WTC11 (cell line): ENCODE measurements around the gene PPP4C.
A peak's percentile ranks its signal among the peaks of the same experiment; 100 is the strongest.

Experiments
- CREB1 ChIP-seq: sonication (generic); formaldehyde crosslinking; IDR thresholded peaks from 2 replicates; pipeline ENCODE4 v1.8.0; 2023; ENCODE audit warnings: mild to moderate bottlenecking, missing genetic modification reagents
- GABPB1 ChIP-seq: sonication (generic); formaldehyde crosslinking; IDR thresholded peaks from 2 replicates; pipeline ENCODE4 v1.8.1; 2023; ENCODE audit warnings: mild to moderate bottlenecking, missing genetic modification reagents
- OVOL2 ChIP-seq: fragments of 250-450 bp; sonication (Bioruptor Pico); IDR thresholded peaks from 2 replicates; pipeline ENCODE4 v1.9.0; 2021; ENCODE audit warnings: mild to moderate bottlenecking, borderline replicate concordance
- SMAD3 ChIP-seq: sonication (generic); formaldehyde crosslinking; IDR thresholded peaks from 2 replicates; pipeline ENCODE4 v1.8.0; 2022; ENCODE audit warnings: missing genetic modification reagents, mild to moderate bottlenecking, borderline replicate concordance
- TEAD4 ChIP-seq: sonication (generic); formaldehyde crosslinking; IDR thresholded peaks from 2 replicates; pipeline ENCODE4 v1.8.0; 2022; ENCODE audit warnings: mild to moderate bottlenecking, missing genetic modification reagents
- ZNF138 ChIP-seq: sonication (generic); formaldehyde crosslinking; conservative IDR thresholded peaks from 2 replicates; pipeline ENCODE4 v1.8.1; 2022; ENCODE audit warnings: mild to moderate bottlenecking, moderate library complexity, missing genetic modification reagents
- TF ChIP-seq, protein P1 (sequence below): sonication (generic); formaldehyde crosslinking; IDR thresholded peaks from 2 replicates; pipeline ENCODE4 v1.8.1; 2023; ENCODE audit warnings: mild to moderate bottlenecking, missing genetic modification reagents
- TF ChIP-seq, protein P2 (sequence below): fragments of 200-600 bp; IDR thresholded peaks from 2 replicates; pipeline ENCODE4 v1.8.0; 2022; ENCODE audit warnings: antibody characterized with exemption
- TF ChIP-seq, protein P3 (sequence below): sonication (generic); formaldehyde crosslinking; conservative IDR thresholded peaks from 2 replicates; pipeline ENCODE4 v1.8.1; 2022; ENCODE audit warnings: mild to moderate bottlenecking, missing genetic modification reagents
- TF ChIP-seq, protein P4 (sequence below): sonication (generic); formaldehyde crosslinking; IDR thresholded peaks from 2 replicates; pipeline ENCODE4 v1.8.1; 2023; ENCODE audit warnings: mild to moderate bottlenecking, missing genetic modification reagents, moderate library complexity
- TF ChIP-seq, protein P5 (sequence below): sonication (generic); formaldehyde crosslinking; IDR thresholded peaks from 2 replicates; pipeline ENCODE4 v1.8.0; 2022; ENCODE audit warnings: mild to moderate bottlenecking, missing genetic modification reagents
- TF ChIP-seq, protein P6 (sequence below): sonication (generic); formaldehyde crosslinking; IDR thresholded peaks from 2 replicates; pipeline ENCODE4 v1.8.1; 2022; ENCODE audit warnings: low read depth, missing genetic modification reagents, borderline replicate concordance
- TF ChIP-seq, protein P7 (sequence below): sonication (generic); formaldehyde crosslinking; IDR thresholded peaks from 2 replicates; pipeline ENCODE4 v1.8.1; 2023; ENCODE audit warnings: mild to moderate bottlenecking, missing genetic modification reagents, borderline replicate concordance
- TF ChIP-seq, protein P8 (sequence below): sonication (generic); formaldehyde crosslinking; IDR thresholded peaks from 2 replicates; pipeline ENCODE4 v1.8.1; 2022; ENCODE audit warnings: low read depth, mild to moderate bottlenecking, moderate library complexity, missing genetic modification reagents, borderline replicate concordance

DNA sequence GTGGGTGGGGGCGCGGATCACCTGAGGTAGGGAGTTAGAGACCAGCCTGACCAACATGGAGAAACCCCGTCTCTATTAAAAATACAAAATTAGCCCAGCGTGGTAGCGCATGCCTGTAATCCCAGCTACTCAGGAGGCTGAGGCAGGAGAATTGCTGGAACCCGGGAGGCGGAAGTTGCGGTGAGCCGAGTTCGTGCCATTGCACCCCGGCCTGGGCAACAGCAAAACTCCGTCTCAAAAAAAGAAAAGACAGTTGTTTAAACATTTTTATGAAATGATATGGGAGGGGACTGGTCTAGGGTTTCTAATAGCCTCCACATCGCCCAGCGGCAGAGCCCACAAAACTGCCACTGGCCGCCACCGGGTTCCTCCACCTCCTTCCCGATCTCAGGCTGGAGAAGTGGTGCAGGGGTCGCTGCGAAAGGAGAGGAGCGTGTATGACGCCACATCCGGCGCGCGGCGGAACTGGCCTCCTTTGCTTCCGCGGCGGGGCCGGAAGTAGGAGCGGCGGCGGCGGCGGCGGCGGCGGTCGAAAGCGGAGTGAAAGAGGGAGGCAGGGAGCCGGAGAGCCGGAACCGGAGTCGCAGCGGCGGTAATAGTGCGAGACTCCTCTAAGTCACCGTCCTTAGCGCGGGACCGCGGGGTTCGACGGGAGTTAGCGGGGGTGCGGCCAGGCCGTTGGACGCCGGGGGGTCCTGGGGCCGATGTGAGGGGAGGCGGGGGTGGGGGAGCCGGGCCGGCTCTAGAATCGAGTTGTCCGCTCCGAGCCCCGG lies at the start of gene PPP4C:
- TF ChIP-seq, protein P1, sequence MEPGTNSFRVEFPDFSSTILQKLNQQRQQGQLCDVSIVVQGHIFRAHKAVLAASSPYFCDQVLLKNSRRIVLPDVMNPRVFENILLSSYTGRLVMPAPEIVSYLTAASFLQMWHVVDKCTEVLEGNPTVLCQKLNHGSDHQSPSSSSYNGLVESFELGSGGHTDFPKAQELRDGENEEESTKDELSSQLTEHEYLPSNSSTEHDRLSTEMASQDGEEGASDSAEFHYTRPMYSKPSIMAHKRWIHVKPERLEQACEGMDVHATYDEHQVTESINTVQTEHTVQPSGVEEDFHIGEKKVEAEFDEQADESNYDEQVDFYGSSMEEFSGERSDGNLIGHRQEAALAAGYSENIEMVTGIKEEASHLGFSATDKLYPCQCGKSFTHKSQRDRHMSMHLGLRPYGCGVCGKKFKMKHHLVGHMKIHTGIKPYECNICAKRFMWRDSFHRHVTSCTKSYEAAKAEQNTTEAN (CRISPR knock-in tag): no peak
- TF ChIP-seq ZNF138 (CRISPR knock-in tag): no peak
- TF ChIP-seq, protein P2, sequence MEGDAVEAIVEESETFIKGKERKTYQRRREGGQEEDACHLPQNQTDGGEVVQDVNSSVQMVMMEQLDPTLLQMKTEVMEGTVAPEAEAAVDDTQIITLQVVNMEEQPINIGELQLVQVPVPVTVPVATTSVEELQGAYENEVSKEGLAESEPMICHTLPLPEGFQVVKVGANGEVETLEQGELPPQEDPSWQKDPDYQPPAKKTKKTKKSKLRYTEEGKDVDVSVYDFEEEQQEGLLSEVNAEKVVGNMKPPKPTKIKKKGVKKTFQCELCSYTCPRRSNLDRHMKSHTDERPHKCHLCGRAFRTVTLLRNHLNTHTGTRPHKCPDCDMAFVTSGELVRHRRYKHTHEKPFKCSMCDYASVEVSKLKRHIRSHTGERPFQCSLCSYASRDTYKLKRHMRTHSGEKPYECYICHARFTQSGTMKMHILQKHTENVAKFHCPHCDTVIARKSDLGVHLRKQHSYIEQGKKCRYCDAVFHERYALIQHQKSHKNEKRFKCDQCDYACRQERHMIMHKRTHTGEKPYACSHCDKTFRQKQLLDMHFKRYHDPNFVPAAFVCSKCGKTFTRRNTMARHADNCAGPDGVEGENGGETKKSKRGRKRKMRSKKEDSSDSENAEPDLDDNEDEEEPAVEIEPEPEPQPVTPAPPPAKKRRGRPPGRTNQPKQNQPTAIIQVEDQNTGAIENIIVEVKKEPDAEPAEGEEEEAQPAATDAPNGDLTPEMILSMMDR: no peak
- TF ChIP-seq, protein P3, sequence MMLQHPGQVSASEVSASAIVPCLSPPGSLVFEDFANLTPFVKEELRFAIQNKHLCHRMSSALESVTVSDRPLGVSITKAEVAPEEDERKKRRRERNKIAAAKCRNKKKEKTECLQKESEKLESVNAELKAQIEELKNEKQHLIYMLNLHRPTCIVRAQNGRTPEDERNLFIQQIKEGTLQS (CRISPR knock-in tag): no peak
- no peak for TF ChIP-seq OVOL2 (CRISPR knock-in tag)
- TF ChIP-seq, protein P4, sequence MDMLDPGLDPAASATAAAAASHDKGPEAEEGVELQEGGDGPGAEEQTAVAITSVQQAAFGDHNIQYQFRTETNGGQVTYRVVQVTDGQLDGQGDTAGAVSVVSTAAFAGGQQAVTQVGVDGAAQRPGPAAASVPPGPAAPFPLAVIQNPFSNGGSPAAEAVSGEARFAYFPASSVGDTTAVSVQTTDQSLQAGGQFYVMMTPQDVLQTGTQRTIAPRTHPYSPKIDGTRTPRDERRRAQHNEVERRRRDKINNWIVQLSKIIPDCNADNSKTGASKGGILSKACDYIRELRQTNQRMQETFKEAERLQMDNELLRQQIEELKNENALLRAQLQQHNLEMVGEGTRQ (CRISPR knock-in tag): no peak
- no peak for TF ChIP-seq SMAD3 (CRISPR knock-in tag)
- TF ChIP-seq, protein P5, sequence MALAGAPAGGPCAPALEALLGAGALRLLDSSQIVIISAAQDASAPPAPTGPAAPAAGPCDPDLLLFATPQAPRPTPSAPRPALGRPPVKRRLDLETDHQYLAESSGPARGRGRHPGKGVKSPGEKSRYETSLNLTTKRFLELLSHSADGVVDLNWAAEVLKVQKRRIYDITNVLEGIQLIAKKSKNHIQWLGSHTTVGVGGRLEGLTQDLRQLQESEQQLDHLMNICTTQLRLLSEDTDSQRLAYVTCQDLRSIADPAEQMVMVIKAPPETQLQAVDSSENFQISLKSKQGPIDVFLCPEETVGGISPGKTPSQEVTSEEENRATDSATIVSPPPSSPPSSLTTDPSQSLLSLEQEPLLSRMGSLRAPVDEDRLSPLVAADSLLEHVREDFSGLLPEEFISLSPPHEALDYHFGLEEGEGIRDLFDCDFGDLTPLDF (CRISPR knock-in tag): no peak
- TF ChIP-seq, protein P6, sequence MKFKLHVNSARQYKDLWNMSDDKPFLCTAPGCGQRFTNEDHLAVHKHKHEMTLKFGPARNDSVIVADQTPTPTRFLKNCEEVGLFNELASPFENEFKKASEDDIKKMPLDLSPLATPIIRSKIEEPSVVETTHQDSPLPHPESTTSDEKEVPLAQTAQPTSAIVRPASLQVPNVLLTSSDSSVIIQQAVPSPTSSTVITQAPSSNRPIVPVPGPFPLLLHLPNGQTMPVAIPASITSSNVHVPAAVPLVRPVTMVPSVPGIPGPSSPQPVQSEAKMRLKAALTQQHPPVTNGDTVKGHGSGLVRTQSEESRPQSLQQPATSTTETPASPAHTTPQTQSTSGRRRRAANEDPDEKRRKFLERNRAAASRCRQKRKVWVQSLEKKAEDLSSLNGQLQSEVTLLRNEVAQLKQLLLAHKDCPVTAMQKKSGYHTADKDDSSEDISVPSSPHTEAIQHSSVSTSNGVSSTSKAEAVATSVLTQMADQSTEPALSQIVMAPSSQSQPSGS (CRISPR knock-in tag): no peak
- no peak for TF ChIP-seq CREB1 (CRISPR knock-in tag)
- TF ChIP-seq, protein P7, sequence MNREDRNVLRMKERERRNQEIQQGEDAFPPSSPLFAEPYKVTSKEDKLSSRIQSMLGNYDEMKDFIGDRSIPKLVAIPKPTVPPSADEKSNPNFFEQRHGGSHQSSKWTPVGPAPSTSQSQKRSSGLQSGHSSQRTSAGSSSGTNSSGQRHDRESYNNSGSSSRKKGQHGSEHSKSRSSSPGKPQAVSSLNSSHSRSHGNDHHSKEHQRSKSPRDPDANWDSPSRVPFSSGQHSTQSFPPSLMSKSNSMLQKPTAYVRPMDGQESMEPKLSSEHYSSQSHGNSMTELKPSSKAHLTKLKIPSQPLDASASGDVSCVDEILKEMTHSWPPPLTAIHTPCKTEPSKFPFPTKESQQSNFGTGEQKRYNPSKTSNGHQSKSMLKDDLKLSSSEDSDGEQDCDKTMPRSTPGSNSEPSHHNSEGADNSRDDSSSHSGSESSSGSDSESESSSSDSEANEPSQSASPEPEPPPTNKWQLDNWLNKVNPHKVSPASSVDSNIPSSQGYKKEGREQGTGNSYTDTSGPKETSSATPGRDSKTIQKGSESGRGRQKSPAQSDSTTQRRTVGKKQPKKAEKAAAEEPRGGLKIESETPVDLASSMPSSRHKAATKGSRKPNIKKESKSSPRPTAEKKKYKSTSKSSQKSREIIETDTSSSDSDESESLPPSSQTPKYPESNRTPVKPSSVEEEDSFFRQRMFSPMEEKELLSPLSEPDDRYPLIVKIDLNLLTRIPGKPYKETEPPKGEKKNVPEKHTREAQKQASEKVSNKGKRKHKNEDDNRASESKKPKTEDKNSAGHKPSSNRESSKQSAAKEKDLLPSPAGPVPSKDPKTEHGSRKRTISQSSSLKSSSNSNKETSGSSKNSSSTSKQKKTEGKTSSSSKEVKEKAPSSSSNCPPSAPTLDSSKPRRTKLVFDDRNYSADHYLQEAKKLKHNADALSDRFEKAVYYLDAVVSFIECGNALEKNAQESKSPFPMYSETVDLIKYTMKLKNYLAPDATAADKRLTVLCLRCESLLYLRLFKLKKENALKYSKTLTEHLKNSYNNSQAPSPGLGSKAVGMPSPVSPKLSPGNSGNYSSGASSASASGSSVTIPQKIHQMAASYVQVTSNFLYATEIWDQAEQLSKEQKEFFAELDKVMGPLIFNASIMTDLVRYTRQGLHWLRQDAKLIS: no peak
- TF ChIP-seq GABPB1 (CRISPR knock-in tag): peak; percentile 88
- TF ChIP-seq, protein P8, sequence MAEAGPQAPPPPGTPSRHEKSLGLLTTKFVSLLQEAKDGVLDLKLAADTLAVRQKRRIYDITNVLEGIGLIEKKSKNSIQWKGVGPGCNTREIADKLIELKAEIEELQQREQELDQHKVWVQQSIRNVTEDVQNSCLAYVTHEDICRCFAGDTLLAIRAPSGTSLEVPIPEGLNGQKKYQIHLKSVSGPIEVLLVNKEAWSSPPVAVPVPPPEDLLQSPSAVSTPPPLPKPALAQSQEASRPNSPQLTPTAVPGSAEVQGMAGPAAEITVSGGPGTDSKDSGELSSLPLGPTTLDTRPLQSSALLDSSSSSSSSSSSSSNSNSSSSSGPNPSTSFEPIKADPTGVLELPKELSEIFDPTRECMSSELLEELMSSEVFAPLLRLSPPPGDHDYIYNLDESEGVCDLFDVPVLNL (CRISPR knock-in tag): no peak
- no peak for TF ChIP-seq TEAD4 (CRISPR knock-in tag)
